ENCODE results near the gene NEDD4L. TPM values are rescaled to one million over a fixed set of nuclear protein-coding genes. Genes with fewer than 3 reads are reported as not detected.

The NEDD4L gene
- total RNA-seq, 1 experiment from 2014 or later: 57.4 TPM

DNA sequence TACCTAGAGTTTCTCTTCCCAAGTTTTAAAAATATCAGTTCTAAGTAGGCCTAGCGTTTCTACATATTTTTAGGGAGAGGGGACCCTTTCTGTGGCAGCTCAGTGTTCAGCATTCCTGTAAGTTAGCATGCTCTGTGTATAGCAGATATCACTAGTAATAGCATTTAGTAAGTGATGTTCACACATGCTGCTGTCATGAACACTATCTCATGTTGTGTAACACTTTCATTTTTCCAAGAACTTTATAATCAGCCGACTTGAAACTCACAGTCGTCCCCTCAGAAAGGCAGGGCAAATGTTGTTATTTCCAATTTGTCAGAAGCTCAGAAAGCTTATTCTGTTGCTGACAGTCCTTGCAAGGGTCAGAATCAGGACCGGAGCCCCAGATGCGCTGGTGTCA, 317.2 kb downstream of the NEDD4L start:
- H3K27ac ChIP-seq: no peak overlapping the region
- CTCF ChIA-PET: no interaction called here
- intact Hi-C loops (cut with micrococcal nuclease; ENCODE audit: unreplicated experiment): no loop called here

DNA sequence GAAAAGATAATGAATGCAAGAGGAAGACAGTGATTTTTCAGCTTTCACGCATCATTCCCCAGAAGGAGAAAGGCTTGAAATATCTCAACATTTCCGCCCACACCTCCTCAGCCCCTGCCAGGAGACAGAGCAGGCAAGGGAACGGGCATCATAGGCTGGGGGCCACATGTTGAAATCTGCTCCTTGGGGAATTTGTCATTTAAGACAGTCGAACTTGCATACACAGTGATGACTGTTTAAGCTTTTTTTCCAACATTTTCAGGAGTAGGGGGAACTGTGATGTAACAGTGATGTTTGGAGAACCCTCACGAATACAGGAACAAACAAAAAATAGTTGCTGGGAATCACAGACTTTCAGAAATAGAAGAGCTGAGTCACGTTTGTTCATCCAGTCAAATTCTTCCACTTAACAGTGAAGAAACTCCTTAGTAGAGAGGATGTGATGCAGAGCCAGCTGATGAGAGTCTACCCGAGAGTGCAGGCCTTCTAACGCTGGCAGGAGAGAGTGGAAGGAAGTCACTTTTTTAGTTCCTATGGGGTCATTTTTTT, 318.1 kb downstream of the NEDD4L start:
- no peaks in the 10 kb centered on the region for H3K4me1 ChIP-seq (replicated peaks; ENCODE audit: insufficient read depth)
- H2AFZ ChIP-seq: no peak overlapping the region
- H3K27ac ChIP-seq: peak overlapping the region; percentile 43
- H3K27me3 ChIP-seq (ENCODE audit: insufficient read depth, low read depth): no peaks in the 10 kb centered on the region
- BruUV-seq (replicated peaks): no TSS peak
- H3K9me3 ChIP-seq (ENCODE audit: insufficient read depth, low read depth): no peaks in the 10 kb centered on the region
- no peaks in the 10 kb centered on the region for H3K9me2 ChIP-seq (ENCODE audit: insufficient read depth)
- peaks cover 16% of the 10 kb centered on the region for H3K36me3 ChIP-seq (ENCODE audit: low read depth)
- peaks cover 13% of the 10 kb centered on the region; the same call in 1 of the 2 replicates for H3F3A ChIP-seq (ENCODE audit: insufficient read depth, low read depth)
- no peak overlapping the region for H3K4me2 ChIP-seq
- POLR2A ChIA-PET (ENCODE audit: unreplicated experiment): no interaction called here
- intact Hi-C loops (cut with micrococcal nuclease; ENCODE audit: unreplicated experiment): no loop called here
- TF ChIP-seq, protein P1, sequence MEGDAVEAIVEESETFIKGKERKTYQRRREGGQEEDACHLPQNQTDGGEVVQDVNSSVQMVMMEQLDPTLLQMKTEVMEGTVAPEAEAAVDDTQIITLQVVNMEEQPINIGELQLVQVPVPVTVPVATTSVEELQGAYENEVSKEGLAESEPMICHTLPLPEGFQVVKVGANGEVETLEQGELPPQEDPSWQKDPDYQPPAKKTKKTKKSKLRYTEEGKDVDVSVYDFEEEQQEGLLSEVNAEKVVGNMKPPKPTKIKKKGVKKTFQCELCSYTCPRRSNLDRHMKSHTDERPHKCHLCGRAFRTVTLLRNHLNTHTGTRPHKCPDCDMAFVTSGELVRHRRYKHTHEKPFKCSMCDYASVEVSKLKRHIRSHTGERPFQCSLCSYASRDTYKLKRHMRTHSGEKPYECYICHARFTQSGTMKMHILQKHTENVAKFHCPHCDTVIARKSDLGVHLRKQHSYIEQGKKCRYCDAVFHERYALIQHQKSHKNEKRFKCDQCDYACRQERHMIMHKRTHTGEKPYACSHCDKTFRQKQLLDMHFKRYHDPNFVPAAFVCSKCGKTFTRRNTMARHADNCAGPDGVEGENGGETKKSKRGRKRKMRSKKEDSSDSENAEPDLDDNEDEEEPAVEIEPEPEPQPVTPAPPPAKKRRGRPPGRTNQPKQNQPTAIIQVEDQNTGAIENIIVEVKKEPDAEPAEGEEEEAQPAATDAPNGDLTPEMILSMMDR (conservative IDR thresholded peaks at IDR 0.05): no peak
- no peak for TF ChIP-seq EZH2 (IDR thresholded peaks at IDR 0.05; ENCODE audit: low read depth)
- CTCF ChIA-PET: no interaction called here
- no peaks in the 10 kb centered on the region for H3K79me2 ChIP-seq (ENCODE audit: low read depth)
- H3K4me3 ChIP-seq: no peak overlapping the region
- no peak for DNase-seq
- H4K20me1 ChIP-seq (ENCODE audit: insufficient read depth): no peaks in the 10 kb centered on the region

More for the DNA sequence above, 317.2 kb downstream of the NEDD4L start:
- H3K79me2 ChIP-seq (ENCODE audit: low read depth): no peaks in the 10 kb centered on the region
- H3K9me3 ChIP-seq (ENCODE audit: insufficient read depth, low read depth): no peaks in the 10 kb centered on the region
- no peak overlapping the region for H2AFZ ChIP-seq
- no peaks in the 10 kb centered on the region for H3K9me2 ChIP-seq (ENCODE audit: insufficient read depth)
- TF ChIP-seq EZH2 (IDR thresholded peaks at IDR 0.05; ENCODE audit: low read depth): no peak
- TF ChIP-seq, protein P1 (conservative IDR thresholded peaks at IDR 0.05): no peak
- no peak for DNase-seq
- H3K4me3 ChIP-seq: no peak overlapping the region
- no peaks in the 10 kb centered on the region for H3K4me1 ChIP-seq (replicated peaks; ENCODE audit: insufficient read depth)
- H4K20me1 ChIP-seq (ENCODE audit: insufficient read depth): no peaks in the 10 kb centered on the region
- H3K36me3 ChIP-seq (ENCODE audit: low read depth): peaks cover 16% of the 10 kb centered on the region
- POLR2A ChIA-PET (ENCODE audit: unreplicated experiment): no interaction called here
- no peak overlapping the region for H3K4me2 ChIP-seq
- no peaks in the 10 kb centered on the region for H3K27me3 ChIP-seq (ENCODE audit: insufficient read depth, low read depth)
- H3F3A ChIP-seq (ENCODE audit: insufficient read depth, low read depth): peaks cover 13% of the 10 kb centered on the region; the same call in 1 of the 2 replicates
- no TSS peak for BruUV-seq (replicated peaks)

DNA sequence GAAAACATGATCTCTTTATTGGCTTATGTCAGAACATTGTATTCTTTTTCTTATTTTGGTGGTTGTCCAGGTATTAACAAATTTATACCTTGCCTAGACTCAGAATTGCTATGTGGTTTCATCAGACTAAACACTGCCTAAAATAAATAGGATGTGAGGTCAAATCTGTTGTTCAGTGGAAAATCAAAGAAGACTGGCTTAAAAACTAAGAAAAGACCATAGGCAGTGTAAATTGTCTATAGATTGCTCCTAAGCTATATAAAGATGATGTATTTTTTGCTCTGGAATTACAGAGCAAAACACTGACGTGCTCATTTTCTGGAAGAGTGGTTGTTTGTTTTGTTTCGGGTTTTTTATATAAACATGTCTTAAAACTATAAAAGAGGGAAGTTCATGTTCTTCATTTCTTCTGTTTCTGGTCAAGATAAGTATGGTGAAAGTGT, 318.8 kb downstream of the NEDD4L start:
- no peak for DNase-seq
- Histone ChIP-seq H3K27me3 (ENCODE audit: insufficient read depth, low read depth) (no peaks in the 10 kb centered on the region), H3K36me3 (ENCODE audit: low read depth) (peaks cover 16% of the 10 kb centered on the region), H2AFZ (no peak overlapping the region), H4K20me1 (ENCODE audit: insufficient read depth) (no peaks in the 10 kb centered on the region), H3K4me3 (no peak overlapping the region), H3K9me2 (ENCODE audit: insufficient read depth) (no peaks in the 10 kb centered on the region), H3F3A (ENCODE audit: insufficient read depth, low read depth) (peaks cover 13% of the 10 kb centered on the region; the same call in 1 of the 2 replicates), H3K79me2 (ENCODE audit: low read depth) (no peaks in the 10 kb centered on the region), H3K4me1 (replicated peaks; ENCODE audit: insufficient read depth) (no peaks in the 10 kb centered on the region), H3K4me2 (no peak overlapping the region), H3K9me3 (ENCODE audit: insufficient read depth, low read depth) (no peaks in the 10 kb centered on the region), H3K27ac (peak overlapping the region; percentile 43)
- intact Hi-C loops (cut with micrococcal nuclease; ENCODE audit: unreplicated experiment): no loop called here
- ChIA-PET POLR2A (ENCODE audit: unreplicated experiment) (no interaction called here), CTCF (no interaction called here)
- TF ChIP-seq EZH2 (IDR thresholded peaks at IDR 0.05; ENCODE audit: low read depth): no peak
- TF ChIP-seq, protein P1 (conservative IDR thresholded peaks at IDR 0.05): no peak
- no TSS peak for BruUV-seq (replicated peaks)

Data from PC-9 (cell line).